ENCODE data around the gene PLA2G12B.
"Not testable (repeated sequence)": the region's sequence is repeated elsewhere in the genome, so short reads cannot be mapped to it uniquely, and the experiment has no call there.

Gene PLA2G12B

GRCh38 chr10:72935361-72935760 is 19.2 kb downstream of the PLA2G12B start:
- DNase-seq: no peak

DNA sequence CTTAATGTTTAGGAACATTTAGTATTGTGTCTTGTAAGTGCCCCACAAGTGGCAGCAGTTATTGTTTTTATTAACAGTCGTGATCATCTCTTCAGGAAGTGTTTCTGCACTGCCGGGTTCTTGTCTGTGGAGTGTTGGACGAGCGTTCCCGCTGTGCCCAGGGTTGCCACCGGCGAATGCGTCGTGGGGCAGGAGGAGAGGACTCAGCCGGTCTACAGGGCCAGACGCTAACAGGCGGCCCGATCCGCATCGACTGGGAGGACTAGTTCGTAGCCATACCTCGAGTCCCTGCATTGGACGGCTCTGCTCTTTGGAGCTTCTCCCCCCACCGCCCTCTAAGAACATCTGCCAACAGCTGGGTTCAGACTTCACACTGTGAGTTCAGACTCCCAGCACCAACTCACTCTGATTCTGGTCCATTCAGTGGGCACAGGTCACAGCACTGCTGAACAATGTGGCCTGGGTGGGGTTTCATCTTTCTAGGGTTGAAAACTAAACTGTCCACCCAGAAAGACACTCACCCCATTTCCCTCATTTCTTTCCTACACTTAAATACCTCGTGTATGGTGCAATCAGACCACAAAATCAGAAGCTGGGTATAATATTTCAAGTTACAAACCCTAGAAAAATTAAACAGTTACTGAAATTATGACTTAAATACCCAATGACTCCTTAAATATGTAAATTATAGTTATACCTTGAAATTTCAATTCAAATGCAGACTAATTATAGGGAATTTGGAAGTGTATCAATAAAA is 22.2 kb downstream of the PLA2G12B start:
- DNase-seq: no peak

DNA sequence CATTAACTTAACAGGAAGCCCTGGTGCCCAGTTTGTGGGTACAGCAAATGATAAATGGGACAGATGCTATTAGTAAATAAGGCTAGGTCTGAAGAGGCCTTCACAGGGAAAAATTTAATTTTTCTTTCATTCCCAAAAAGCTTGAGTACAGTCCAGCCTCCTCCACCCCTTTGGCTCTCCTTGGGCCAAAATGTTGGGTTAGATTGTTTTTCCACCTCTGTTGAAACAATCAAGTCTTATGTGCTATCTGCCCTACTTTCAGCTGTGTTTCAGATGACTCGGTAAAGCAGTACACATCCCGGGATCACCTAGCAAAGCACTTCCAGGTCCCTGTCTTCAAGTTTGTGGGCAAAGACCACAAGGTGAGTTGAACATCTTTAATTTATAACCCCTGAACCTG is 24.3 kb downstream of the PLA2G12B start:
- no peak for DNase-seq

- no peak for DNase-seq
Observed at GRCh38 chr10:72928798-72929197, 25.8 kb downstream of the PLA2G12B start.

GRCh38 chr10:72927485-72927884 is 27.1 kb downstream of the PLA2G12B start:
- DNase-seq: no peak

- no peak for DNase-seq
Observed at GRCh38 chr10:72925951-72926465, 28.6 kb downstream of the PLA2G12B start.

DNA sequence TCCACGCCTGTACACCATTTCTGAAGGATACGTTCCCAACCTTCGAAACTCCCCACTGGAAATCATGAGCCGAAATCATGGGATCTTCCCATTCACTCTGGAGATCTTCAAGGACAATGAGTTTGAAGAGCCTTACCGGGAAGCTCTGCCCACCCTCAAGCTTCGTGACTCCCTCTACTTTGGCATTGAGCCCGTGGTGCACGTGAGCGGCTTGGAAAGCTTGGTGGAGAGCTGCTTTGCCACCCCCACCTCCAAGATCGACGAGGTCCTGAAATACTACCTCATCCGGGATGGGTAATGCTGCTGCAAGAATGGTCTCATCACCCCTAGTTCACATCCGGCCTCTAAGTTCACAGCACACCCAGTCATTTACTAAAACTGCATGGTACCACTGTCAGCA is 30.3 kb downstream of the PLA2G12B start:
- no peak for DNase-seq

GRCh38 chr10:72921147-72921683 is 33.4 kb downstream of the PLA2G12B start:
- DNase-seq: not testable (repeated sequence)

DNA sequence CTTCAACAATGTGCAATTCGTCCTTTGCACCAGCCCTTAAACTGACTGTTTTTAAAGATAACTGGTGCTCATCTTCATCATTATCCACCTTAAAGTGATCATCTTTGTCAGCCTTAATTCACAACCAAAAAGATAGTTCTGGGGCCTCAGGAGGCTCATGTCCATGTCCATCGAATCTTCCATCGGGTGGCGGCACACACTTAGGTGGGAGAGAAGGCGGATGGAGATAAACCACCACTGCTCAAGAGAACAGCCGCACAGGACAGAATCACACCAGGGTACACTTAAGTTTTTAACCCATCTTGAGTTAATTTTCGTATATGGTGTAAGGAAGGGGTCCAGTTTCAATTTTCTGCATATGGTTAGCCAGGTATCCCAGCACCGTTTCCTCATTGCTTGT is 36.3 kb downstream of the PLA2G12B start:
- no peak for DNase-seq

- not testable (repeated sequence) for DNase-seq
Observed at GRCh38 chr10:72917803-72918332, 36.7 kb downstream of the PLA2G12B start.

- DNase-seq: not testable (repeated sequence)
Observed at GRCh38 chr10:72917201-72917600, 37.4 kb downstream of the PLA2G12B start.

DNA sequence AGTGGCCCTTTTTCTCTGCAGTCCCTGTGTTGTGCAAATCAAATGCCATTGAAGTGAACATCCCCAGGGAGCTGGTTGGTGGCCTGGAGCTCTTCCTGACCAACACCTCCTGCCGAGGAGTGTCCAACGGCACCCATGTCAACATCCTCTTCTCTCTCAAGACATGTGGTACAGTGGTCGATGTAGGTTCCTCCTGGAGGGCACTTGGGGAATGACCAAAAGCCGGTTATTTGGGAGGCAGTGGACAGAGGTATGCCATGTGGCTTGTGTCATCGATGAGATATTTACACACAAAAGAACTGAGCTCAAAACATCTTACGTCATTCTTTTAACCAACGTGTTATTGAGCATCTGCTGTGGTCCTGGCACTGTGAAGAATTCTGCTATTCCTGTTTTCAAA is 41.3 kb downstream of the PLA2G12B start:
- no peak for DNase-seq

- no peak for DNase-seq
Observed at GRCh38 chr10:72912736-72913135, 41.9 kb downstream of the PLA2G12B start.

DNA sequence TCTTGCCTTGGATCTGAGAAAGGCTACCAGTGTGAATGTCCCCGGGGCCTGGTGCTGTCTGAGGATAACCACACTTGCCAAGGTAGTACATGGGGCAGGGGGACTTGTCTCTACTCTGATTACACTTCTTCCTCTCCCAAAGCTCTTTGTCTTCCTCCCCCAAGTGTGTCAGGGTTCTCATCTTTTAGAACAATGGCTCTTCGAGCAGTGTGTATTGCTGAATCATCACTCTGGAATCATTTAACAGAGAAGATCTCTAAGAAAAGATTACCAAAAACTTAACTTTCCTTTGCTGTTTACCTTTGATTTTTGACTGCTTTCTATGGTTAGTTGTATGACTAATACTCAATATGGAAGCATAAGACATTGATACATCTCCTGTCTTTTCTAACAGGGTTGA is 42.8 kb downstream of the PLA2G12B start:
- DNase-seq: no peak

DNA sequence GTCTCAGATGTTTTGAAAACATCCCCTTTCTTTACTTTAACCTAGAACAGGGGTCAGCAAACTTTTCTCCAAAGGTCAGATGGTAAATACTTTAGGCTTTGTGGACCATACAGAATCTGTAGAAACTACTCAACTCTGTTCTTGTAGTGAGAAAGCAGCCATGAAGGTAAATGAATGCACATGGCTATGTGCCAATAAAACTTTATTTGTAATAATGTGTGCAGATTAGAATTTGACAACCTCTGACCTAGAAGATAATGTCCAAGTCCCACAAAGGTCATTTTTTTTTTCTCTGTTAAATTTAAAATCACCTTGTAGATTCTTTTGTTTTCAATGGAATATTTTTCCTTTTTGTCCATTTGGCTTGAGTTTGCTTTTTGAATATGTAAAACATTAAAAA is 43.9 kb downstream of the PLA2G12B start:
- no peak for DNase-seq

- DNase-seq: no peak
Observed at GRCh38 chr10:72906446-72906845, 48.2 kb downstream of the PLA2G12B start.

DNA sequence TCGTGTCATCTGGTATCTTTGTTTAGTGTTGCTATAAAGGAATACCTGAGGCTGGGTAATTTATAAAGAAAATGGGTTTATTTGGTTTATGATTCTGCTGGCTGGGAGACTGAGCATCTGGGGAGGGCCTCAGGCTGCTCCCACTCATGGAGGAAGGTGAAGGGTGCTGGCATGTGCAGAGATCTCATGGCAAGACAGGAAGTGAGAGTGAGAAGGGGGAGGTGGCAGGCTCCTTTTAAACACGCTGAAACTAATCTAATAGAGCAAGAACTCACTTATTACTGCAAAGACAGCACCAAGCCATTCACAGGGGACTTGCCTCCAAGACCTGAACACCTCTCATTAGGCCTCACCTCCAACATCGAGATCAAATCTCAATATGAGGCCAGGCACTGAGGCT is 49.8 kb downstream of the PLA2G12B start:
- DNase-seq: no peak

GRCh38 chr10:72903941-72904446 is 50.6 kb downstream of the PLA2G12B start:
- not testable (repeated sequence) for DNase-seq

- no peak for DNase-seq
Observed at GRCh38 chr10:72899545-72899944, 55.1 kb downstream of the PLA2G12B start.

DNA sequence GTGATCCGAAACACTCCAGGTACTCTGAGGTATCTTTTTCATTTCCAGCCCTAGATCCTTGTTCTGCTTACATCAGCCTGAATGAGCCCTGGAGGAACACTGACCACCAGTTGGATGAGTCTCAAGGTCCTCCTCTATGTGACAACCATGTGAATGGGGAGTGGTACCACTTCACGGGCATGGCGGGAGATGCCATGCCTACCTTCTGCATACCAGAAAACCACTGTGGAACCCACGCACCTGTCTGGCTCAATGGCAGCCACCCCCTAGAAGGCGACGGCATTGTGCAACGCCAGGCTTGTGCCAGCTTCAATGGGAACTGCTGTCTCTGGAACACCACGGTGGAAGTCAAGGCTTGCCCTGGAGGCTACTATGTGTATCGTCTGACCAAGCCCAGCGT is 56.0 kb downstream of the PLA2G12B start:
- no peak for DNase-seq

DNA sequence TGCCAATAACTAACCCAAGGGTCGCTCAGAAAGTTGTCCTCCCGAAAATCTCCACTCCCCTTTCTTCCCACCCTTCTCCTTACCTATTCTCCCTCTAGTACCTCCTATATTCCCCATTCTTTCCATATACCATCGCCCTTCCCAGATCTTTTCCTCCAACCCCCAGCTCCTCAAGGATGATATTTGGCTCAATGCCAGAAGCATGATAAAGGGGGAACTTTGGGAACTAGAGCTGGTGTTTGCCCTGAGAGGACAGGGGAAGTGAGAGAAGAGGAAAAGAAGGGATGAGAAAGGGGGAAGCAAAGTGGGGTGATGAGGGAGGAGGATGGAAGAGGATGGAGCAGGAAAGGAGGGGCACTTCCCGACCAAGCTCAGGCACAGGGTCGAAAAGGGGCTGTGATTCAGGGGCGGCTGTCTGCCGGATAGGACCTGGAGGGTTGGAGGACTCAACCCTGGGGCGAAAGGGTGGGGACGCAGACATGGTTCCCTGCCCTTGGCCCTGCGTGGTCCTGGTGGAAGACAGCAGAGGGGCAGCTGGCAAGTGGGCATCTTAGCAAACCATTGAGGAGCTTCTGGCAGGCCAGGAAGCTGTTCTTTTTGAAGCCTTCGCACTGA is 59.3 kb downstream of the PLA2G12B start:
- DNase-seq: no peak

DNA sequence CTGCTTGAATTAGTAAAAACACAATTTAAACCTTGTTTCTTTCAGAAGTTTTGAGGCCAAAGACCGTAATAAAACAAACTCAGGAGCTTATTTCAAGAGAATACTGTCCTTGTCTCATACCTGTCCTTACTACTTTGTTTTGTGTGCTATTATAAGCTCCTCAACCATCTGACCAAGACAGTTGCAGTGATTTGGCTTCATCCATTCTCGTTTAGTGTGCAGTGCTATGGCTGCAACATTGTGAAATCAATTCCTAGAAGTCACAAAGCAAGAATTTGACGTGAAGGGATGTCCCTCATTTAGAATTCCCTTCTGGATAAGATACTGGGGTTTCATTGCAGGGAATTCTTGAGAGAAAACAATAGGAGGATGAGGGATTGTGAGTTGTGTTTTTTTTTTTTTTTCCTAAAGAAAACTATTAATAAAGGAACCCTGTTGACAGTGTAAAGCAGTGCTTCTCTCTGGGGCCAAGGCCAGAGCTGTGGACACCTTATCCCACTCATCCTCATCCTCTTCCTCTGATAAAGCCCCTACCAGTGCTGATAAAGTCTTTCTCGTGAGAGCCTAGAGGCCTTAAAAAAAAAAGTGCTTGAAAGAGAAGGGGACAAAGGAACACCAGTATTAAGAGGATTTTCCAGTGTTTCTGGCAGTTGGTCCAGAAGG is 61.3 kb downstream of the PLA2G12B start, which contains the start of gene OIT3:
Gene OIT3, plus strand, starts transcription at position 604 of the 663 bp plus-strand sequence. CDS start 60 bp downstream, outside the sequence.
- no peak for DNase-seq
